ENCODE measurements around the gene OR2D2. TPM values are rescaled to one million over a fixed set of nuclear protein-coding genes. Genes with fewer than 3 reads are reported as not detected.

OR2D2 gene
- total RNA-seq, 4 donors from 2014 or later: not detected

DNA sequence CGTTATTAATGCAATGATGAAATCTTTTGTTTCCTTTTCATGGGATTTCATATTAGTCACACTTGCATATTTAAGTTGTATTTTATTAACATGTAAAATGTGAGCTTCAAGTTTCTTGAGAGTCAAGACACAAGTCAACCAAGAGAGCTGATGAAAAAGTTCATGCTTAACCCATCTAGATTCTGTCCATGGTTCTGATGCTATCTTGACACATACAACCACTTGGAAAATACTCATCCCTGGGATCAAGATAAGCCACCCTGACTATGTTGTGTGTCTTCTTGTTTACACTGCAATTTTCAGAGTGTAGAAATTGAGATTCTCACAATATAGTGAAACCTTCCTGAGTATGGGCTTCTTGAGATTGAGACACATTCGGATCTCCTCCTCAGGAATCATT lies 16.5 kb downstream of the OR2D2 start:
- H3K9me3 ChIP-seq: peaks cover 0 to 3% (median 0%) of the 10 kb centered on the region in 4 donors
- 82% methylated on average over 2 of the region's 2 CpGs for WGBS
- no peak for DNase-seq (ENCODE audit: extremely low spot score)
- TF ChIP-seq, protein P1, sequence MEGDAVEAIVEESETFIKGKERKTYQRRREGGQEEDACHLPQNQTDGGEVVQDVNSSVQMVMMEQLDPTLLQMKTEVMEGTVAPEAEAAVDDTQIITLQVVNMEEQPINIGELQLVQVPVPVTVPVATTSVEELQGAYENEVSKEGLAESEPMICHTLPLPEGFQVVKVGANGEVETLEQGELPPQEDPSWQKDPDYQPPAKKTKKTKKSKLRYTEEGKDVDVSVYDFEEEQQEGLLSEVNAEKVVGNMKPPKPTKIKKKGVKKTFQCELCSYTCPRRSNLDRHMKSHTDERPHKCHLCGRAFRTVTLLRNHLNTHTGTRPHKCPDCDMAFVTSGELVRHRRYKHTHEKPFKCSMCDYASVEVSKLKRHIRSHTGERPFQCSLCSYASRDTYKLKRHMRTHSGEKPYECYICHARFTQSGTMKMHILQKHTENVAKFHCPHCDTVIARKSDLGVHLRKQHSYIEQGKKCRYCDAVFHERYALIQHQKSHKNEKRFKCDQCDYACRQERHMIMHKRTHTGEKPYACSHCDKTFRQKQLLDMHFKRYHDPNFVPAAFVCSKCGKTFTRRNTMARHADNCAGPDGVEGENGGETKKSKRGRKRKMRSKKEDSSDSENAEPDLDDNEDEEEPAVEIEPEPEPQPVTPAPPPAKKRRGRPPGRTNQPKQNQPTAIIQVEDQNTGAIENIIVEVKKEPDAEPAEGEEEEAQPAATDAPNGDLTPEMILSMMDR (IDR thresholded peaks at IDR 0.05): no peak
- TF ChIP-seq POLR2A (IDR thresholded peaks at IDR 0.05; ENCODE audit: low read depth): no peak
- TF ChIP-seq EP300 (IDR thresholded peaks at IDR 0.05): no peak
- no peak for TF ChIP-seq POLR2AphosphoS5 (IDR thresholded peaks at IDR 0.05)
- H3K4me1 ChIP-seq: no peaks in the 10 kb centered on the region
- no peak overlapping the region for H3K27ac ChIP-seq (replicated peaks in 1 of 4)
- no peak overlapping the region for H3K4me3 ChIP-seq
- H3K36me3 ChIP-seq: no peaks in the 10 kb centered on the region
- no peaks in the 10 kb centered on the region for H3K27me3 ChIP-seq
- intact Hi-C loops (cut with DNase I): no loop called here

DNA sequence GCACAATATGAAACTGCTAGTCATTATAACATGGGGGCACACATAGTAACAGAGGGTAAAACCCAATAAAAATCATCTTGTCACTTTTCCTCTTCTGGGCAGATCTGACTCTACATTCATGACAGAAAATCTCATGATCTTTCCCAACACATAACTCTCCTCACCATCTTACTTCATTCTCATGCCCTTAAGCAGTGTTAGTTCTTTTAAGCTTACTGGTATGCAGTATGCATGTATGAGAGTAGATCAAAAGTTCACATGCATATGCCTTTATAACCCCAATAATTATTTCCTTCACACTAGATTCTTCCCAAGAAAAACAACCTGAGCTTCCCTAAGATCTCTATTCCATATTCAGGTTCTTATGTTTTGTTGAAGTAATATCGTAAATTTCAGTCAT lies 21.0 kb downstream of the OR2D2 start:
- 81% methylated on average over 1 of the region's 1 CpG for WGBS
- no peak overlapping the region for H3K4me3 ChIP-seq
- TF ChIP-seq POLR2A (IDR thresholded peaks at IDR 0.05; ENCODE audit: low read depth) (no peak), EP300 (IDR thresholded peaks at IDR 0.05) (no peak), POLR2AphosphoS5 (IDR thresholded peaks at IDR 0.05) (no peak)
- TF ChIP-seq, protein P1 (IDR thresholded peaks at IDR 0.05): no peak
- no peaks in the 10 kb centered on the region for H3K36me3 ChIP-seq
- H3K4me1 ChIP-seq: no peaks in the 10 kb centered on the region
- H3K27me3 ChIP-seq: no peaks in the 10 kb centered on the region
- no peak overlapping the region for H3K27ac ChIP-seq (replicated peaks in 1 of 4)
- intact Hi-C loops (cut with DNase I): no loop called here
- no peaks in the 10 kb centered on the region for H3K9me3 ChIP-seq
- no peak for DNase-seq (ENCODE audit: extremely low spot score)

DNA sequence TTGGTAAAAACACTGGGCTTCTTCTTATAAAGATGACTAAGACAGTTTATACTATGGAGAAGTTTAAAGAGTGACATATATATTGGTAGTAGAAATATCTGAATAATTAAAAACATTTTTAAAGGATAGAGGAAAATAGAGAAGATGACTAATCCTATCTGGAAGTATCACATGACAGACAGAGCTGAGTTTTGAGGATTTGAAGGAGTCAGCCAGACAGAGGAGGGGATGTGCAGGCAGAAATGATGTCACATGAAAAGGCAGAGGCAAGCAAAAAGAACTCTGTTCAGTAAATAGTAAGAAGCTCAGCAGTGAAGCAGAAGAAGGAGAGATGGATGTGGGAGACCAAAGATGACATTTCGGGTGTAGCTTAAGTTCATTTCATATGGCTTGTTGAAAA lies 27.9 kb downstream of the OR2D2 start:
- intact Hi-C loops (cut with DNase I): no loop called here
- WGBS: 87% methylated on average over 1 of the region's 1 CpG
- Histone ChIP-seq H3K27me3 (no peaks in the 10 kb centered on the region), H3K9me3 (no peaks in the 10 kb centered on the region), H3K27ac (replicated peaks in 1 of 4) (no peak overlapping the region), H3K4me3 (no peak overlapping the region), H3K4me1 (no peaks in the 10 kb centered on the region), H3K36me3 (no peaks in the 10 kb centered on the region)
- no peak for TF ChIP-seq POLR2AphosphoS5 (IDR thresholded peaks at IDR 0.05)
- no peak for TF ChIP-seq EP300 (IDR thresholded peaks at IDR 0.05)
- TF ChIP-seq, protein P1 (IDR thresholded peaks at IDR 0.05): no peak
- TF ChIP-seq POLR2A (IDR thresholded peaks at IDR 0.05; ENCODE audit: low read depth): no peak
- no peak for DNase-seq (ENCODE audit: extremely low spot score)

DNA sequence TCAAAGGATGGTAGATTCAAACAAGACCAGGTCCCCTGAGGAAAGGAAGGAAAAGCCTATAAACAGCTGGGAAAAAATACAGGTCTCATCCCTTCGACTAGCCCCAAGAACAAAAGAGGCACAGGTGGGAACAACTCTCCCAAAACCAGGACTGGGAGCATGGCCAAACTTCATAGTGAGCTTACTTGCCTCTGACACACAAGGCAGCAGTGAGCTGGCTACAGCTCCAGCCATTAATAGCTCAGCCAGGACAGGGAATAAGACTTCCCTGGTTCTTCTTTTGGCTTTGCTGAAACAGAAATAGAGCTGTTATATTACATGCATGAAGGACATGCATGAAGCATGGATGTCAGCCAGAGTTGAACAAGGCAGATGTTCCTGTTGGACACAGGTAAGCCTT lies 29.3 kb downstream of the OR2D2 start, which contains the start of gene OR10A2:
Gene OR10A2, plus strand, starts transcription at position 97 of the 400 bp plus-strand sequence. CDS start 6,698 bp downstream, outside the sequence.
- Histone ChIP-seq H3K4me1 (no peaks in the 10 kb centered on the region), H3K4me3 (no peak within 1 kb of the TSS), H3K36me3 (no peaks in the 10 kb centered on the region), H3K9me3 (no peaks in the 10 kb centered on the region), H3K27ac (replicated peaks in 1 of 4) (no peak within 1 kb of the TSS), H3K27me3 (no peaks in the 10 kb centered on the region)
- no peak for DNase-seq (ENCODE audit: extremely low spot score)
- WGBS: 27% methylated on average over 1 of the region's 1 CpG
- no peak for TF ChIP-seq EP300 (IDR thresholded peaks at IDR 0.05)
- intact Hi-C loops (cut with DNase I): no loop called here

DNA sequence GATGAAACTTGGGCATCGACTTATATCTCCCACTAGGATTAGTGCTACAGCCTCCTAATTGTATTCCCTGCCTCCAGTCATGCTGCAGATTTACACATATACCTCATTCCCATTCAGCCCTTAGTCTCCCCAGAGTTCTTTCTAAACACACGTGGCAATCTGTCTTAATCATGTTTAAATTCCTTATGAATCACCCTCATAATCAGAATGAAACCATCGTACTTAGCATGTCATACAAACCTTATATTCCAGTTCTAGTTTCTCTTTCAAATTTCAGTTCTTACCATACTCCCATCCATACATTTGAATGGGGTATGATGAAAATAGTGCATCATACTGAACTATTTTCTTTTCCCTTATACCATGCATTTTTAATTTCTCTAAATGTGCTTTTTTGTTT lies 35.4 kb downstream of the OR2D2 start:
- no peak for DNase-seq (ENCODE audit: extremely low spot score)
- no peak overlapping the region for H3K4me3 ChIP-seq
- 61% methylated on average over 3 of the region's 3 CpGs for WGBS
- H3K36me3 ChIP-seq: no peaks in the 10 kb centered on the region
- TF ChIP-seq POLR2A (IDR thresholded peaks at IDR 0.05; ENCODE audit: low read depth) (no peak), EP300 (IDR thresholded peaks at IDR 0.05) (no peak), POLR2AphosphoS5 (IDR thresholded peaks at IDR 0.05) (no peak)
- TF ChIP-seq, protein P1 (IDR thresholded peaks at IDR 0.05): no peak
- no peaks in the 10 kb centered on the region for H3K9me3 ChIP-seq
- H3K4me1 ChIP-seq: no peaks in the 10 kb centered on the region
- intact Hi-C loops (cut with DNase I): no loop called here
- H3K27ac ChIP-seq (replicated peaks in 1 of 4): no peak overlapping the region
- H3K27me3 ChIP-seq: no peaks in the 10 kb centered on the region
